Measurements from ENCODE around the gene AP5B1.

The AP5B1 gene

GRCh38 chr11:65742353-65742752 is 38.4 kb downstream of the AP5B1 start:
- Histone ChIP-seq H3K27ac (ENCODE audit: extremely low read depth, low read depth, low read length) (no peak overlapping the region), H3K36me3 (ENCODE audit: control insufficient read depth in 2 of 2, insufficient read depth in 1 of 2, low read length in 2 of 2) (no peaks in the 10 kb centered on the region), H3K9me3 (ENCODE audit: control insufficient read depth, insufficient read depth, low read depth, low read length) (no peaks in the 10 kb centered on the region), H3K4me1 (ENCODE audit: control insufficient read depth, insufficient read depth, low read length) (no peaks in the 10 kb centered on the region), H3K4me3 (ENCODE audit: low read depth, low read length) (no peak overlapping the region)
- CTCF ChIA-PET, result interaction anchor here (0.7 to 2.0 kb wide), 2 partner anchors 19 to 28 kb away, joined by 3 to 5 read pairs; no protein-coding TSS in a partner anchor
- POLR2A ChIA-PET, result no interaction called here
- TF ChIP-seq ZNF654 (tag by site-specific recombination; IDR thresholded peaks at IDR 0.05; ENCODE audit: low read depth) (no peak), ZNF555 (tag by site-specific recombination; conservative IDR thresholded peaks at IDR 0.05) (no peak), HIC1 (tag by site-specific recombination; IDR thresholded peaks at IDR 0.05) (no peak), ZNF423 (tag by site-specific recombination; IDR thresholded peaks at IDR 0.05) (no peak), ZNF169 (tag by site-specific recombination; IDR thresholded peaks at IDR 0.05) (no peak), PRDM1 (tag by site-specific recombination; IDR thresholded peaks at IDR 0.05) (no peak)

- no peak overlapping the region for H3K4me3 ChIP-seq (ENCODE audit: low read depth, low read length)
- TF ChIP-seq ZNF513 (tag by site-specific recombination; IDR thresholded peaks at IDR 0.05) (no peak), ZNF16 (tag by site-specific recombination; IDR thresholded peaks at IDR 0.05; ENCODE audit: low read depth) (no peak), FEZF1 (tag by site-specific recombination; IDR thresholded peaks at IDR 0.05) (no peak), ZSCAN16 (tag by site-specific recombination; IDR thresholded peaks at IDR 0.05) (no peak), ZNF416 (tag by site-specific recombination; IDR thresholded peaks at IDR 0.05) (no peak), ZNF560 (tag by site-specific recombination; IDR thresholded peaks at IDR 0.05; ENCODE audit: borderline replicate concordance) (no peak)
- H3K27ac ChIP-seq (ENCODE audit: extremely low read depth, low read depth, low read length), result no peak overlapping the region
- POLR2A ChIA-PET, result no interaction called here
- H3K36me3 ChIP-seq (ENCODE audit: control insufficient read depth in 2 of 2, insufficient read depth in 1 of 2, low read length in 2 of 2), result no peaks in the 10 kb centered on the region
- H3K4me1 ChIP-seq (ENCODE audit: control insufficient read depth, insufficient read depth, low read length), result no peaks in the 10 kb centered on the region
- no peaks in the 10 kb centered on the region for H3K9me3 ChIP-seq (ENCODE audit: control insufficient read depth, insufficient read depth, low read depth, low read length)
- CTCF ChIA-PET, result interaction anchor here (0.6 to 2.0 kb wide), 2 partner anchors 20 to 29 kb away, joined by 3 to 5 read pairs; no protein-coding TSS in a partner anchor
These were observed 39.6 kb downstream of the AP5B1 start for GRCh38 chr11:65741185-65741584.

- CTCF ChIA-PET, result no interaction called here
- no peaks in the 10 kb centered on the region for H3K9me3 ChIP-seq (ENCODE audit: control insufficient read depth, insufficient read depth, low read depth, low read length)
- H3K4me1 ChIP-seq (ENCODE audit: control insufficient read depth, insufficient read depth, low read length), result no peaks in the 10 kb centered on the region
- TF ChIP-seq GLIS2 (tag by site-specific recombination; IDR thresholded peaks at IDR 0.05), result no peak
- TF ChIP-seq ZBTB26 (tag by site-specific recombination; optimal IDR thresholded peaks at IDR 0.05), result no peak
- no peak for TF ChIP-seq ZFHX2 (tag by site-specific recombination; conservative IDR thresholded peaks at IDR 0.05)
- no peak for TF ChIP-seq ZNF830 (tag by site-specific recombination; IDR thresholded peaks at IDR 0.05; ENCODE audit: low read depth)
- no peak for TF ChIP-seq ZNF660 (tag by site-specific recombination; IDR thresholded peaks at IDR 0.05)
- TF ChIP-seq ZFP37 (tag by site-specific recombination; IDR thresholded peaks at IDR 0.05), result no peak
- TF ChIP-seq KLF16 (tag by site-specific recombination; IDR thresholded peaks at IDR 0.05), result no peak
- no peak for TF ChIP-seq ZNF571 (tag by site-specific recombination; IDR thresholded peaks at IDR 0.05)
- no peak for TF ChIP-seq ZNF121 (tag by site-specific recombination; IDR thresholded peaks at IDR 0.05)
- no peak for TF ChIP-seq ZNF639 (tag by site-specific recombination; IDR thresholded peaks at IDR 0.05)
- TF ChIP-seq ZNF37A (tag by site-specific recombination; IDR thresholded peaks at IDR 0.05), result no peak
- TF ChIP-seq ZNF558 (tag by site-specific recombination; IDR thresholded peaks at IDR 0.05), result no peak
- TF ChIP-seq PBX3 (CRISPR knock-in tag; IDR thresholded peaks at IDR 0.05), result no peak
These were observed 41.8 kb downstream of the AP5B1 start for GRCh38 chr11:65739022-65739421.

More at GRCh38 chr11:65739022-65739421, 41.8 kb downstream of the AP5B1 start:
- Histone ChIP-seq H3K36me3 (ENCODE audit: control insufficient read depth in 2 of 2, insufficient read depth in 1 of 2, low read length in 2 of 2) (no peaks in the 10 kb centered on the region), H3K27ac (ENCODE audit: extremely low read depth, low read depth, low read length) (no peak overlapping the region), H3K4me3 (ENCODE audit: low read depth, low read length) (no peak overlapping the region)
- POLR2A ChIA-PET, result no interaction called here

All from HEK293 (cell line).